Central memory CD8-positive, alpha-beta T cell (primary cell): ENCODE data around the gene PDS5B.

ENCODE experiments used
- ATAC-seq: fragments of 150-1000 bp; cut with Tn5 transposase; replicated peaks from 2 replicates; pipeline ENCODE4 v1.10.0; 2022; ENCODE audit warnings: mild to moderate bottlenecking, moderate FRiP score, moderate number of reproducible peaks; ENCODE audit not compliant: poor library complexity, severe bottlenecking; ENCODE audit errors: extremely low read depth
- DNase-seq, 2 donors: peaks; one replicate each; pipeline ENCODE4 v3.0.0; 2021; ENCODE audit warnings: low spot score in 2 of 2
- H3K27ac Mint-ChIP-seq: one replicate; pipeline ENCODE4 v1.8.0; 2022; ENCODE audit warnings: low read depth, mild to moderate bottlenecking, moderate library complexity, mixed read lengths
- H3K27me3 Mint-ChIP-seq: one replicate; pipeline ENCODE4 v1.8.0; 2022; ENCODE audit warnings: mixed read lengths
- H3K36me3 Mint-ChIP-seq: one replicate; pipeline ENCODE4 v1.8.0; 2022; ENCODE audit warnings: mild to moderate bottlenecking, moderate library complexity, mixed read lengths; ENCODE audit not compliant: insufficient read depth
- H3K4me1 Mint-ChIP-seq: one replicate; pipeline ENCODE4 v1.8.0; 2022; ENCODE audit warnings: mixed read lengths
- H3K4me3 Mint-ChIP-seq: one replicate; pipeline ENCODE4 v1.8.0; 2022; ENCODE audit warnings: mild to moderate bottlenecking, moderate library complexity, mixed read lengths
- H3K9me3 Mint-ChIP-seq: one replicate; pipeline ENCODE4 v1.8.0; 2022; ENCODE audit warnings: mixed read lengths

The PDS5B gene

GRCh38 chr13:32595306-32595705 is 9.1 kb downstream of the PDS5B start:
- H3K4me3 Mint-ChIP-seq: no peak overlapping the region
- H3K27ac Mint-ChIP-seq: no peak overlapping the region
- no peak for ATAC-seq

GRCh38 chr13:32600890-32601289 is 14.6 kb downstream of the PDS5B start:
- H3K4me3 Mint-ChIP-seq: no peak overlapping the region
- peaks cover 57% of the 10 kb centered on the region for H3K4me1 Mint-ChIP-seq
- H3K27ac Mint-ChIP-seq: peak overlapping the region; percentile 15
- H3K9me3 Mint-ChIP-seq: no peaks in the 10 kb centered on the region
- ATAC-seq: no peak
- no peaks in the 10 kb centered on the region for H3K27me3 Mint-ChIP-seq
- no peak for DNase-seq
- H3K36me3 Mint-ChIP-seq: peaks cover 2% of the 10 kb centered on the region

More at GRCh38 chr13:32595306-32595705, 9.1 kb downstream of the PDS5B start:
- no peaks in the 10 kb centered on the region for H3K9me3 Mint-ChIP-seq
- DNase-seq: no peak
- H3K36me3 Mint-ChIP-seq: peaks cover 2% of the 10 kb centered on the region
- H3K4me1 Mint-ChIP-seq: peaks cover 49% of the 10 kb centered on the region
- no peaks in the 10 kb centered on the region for H3K27me3 Mint-ChIP-seq

- peaks cover 4% of the 10 kb centered on the region for H3K36me3 Mint-ChIP-seq
- no peaks in the 10 kb centered on the region for H3K27me3 Mint-ChIP-seq
These were observed 23.2 kb downstream of the PDS5B start for GRCh38 chr13:32609428-32609827.

GRCh38 chr13:32610538-32610937 is 24.3 kb downstream of the PDS5B start:
- Mint-ChIP-seq H3K4me3 (no peak overlapping the region), H3K36me3 (peaks cover 4% of the 10 kb centered on the region), H3K27ac (no peak overlapping the region), H3K4me1 (peaks cover 56% of the 10 kb centered on the region), H3K9me3 (peaks cover 5% of the 10 kb centered on the region), H3K27me3 (no peaks in the 10 kb centered on the region)
- DNase-seq: no peak
- ATAC-seq: no peak

More at GRCh38 chr13:32609428-32609827, 23.2 kb downstream of the PDS5B start:
- no peak for DNase-seq
- Mint-ChIP-seq H3K9me3 (peaks cover 5% of the 10 kb centered on the region), H3K27ac (peak overlapping the region; percentile 22), H3K4me3 (no peak overlapping the region), H3K4me1 (peaks cover 65% of the 10 kb centered on the region)
- no peak for ATAC-seq

- H3K4me1 Mint-ChIP-seq: peaks cover 51% of the 10 kb centered on the region
- H3K27ac Mint-ChIP-seq: no peak overlapping the region
- no peak for ATAC-seq
- peaks cover 5% of the 10 kb centered on the region for H3K9me3 Mint-ChIP-seq
- no peak overlapping the region for H3K4me3 Mint-ChIP-seq
- peaks cover 4% of the 10 kb centered on the region for H3K36me3 Mint-ChIP-seq
- H3K27me3 Mint-ChIP-seq: no peaks in the 10 kb centered on the region
- DNase-seq: no peak
These were observed 24.7 kb downstream of the PDS5B start for GRCh38 chr13:32610977-32611376.

GRCh38 chr13:32616883-32617511 is 30.7 kb downstream of the PDS5B start:
- ATAC-seq (no peak), DNase-seq (no peak)
- H3K36me3 Mint-ChIP-seq: peaks cover 2% of the 10 kb centered on the region
- H3K27ac Mint-ChIP-seq: no peak overlapping the region
- peaks cover 43% of the 10 kb centered on the region for H3K4me1 Mint-ChIP-seq
- no peaks in the 10 kb centered on the region for H3K27me3 Mint-ChIP-seq
- H3K4me3 Mint-ChIP-seq: no peak overlapping the region
- no peaks in the 10 kb centered on the region for H3K9me3 Mint-ChIP-seq

GRCh38 chr13:32622827-32623226 is 36.6 kb downstream of the PDS5B start:
- Mint-ChIP-seq H3K27ac (no peak overlapping the region), H3K4me1 (peaks cover 59% of the 10 kb centered on the region), H3K9me3 (no peaks in the 10 kb centered on the region)

GRCh38 chr13:32624441-32624840 is 38.2 kb downstream of the PDS5B start:
- no peak for ATAC-seq
- H3K27ac Mint-ChIP-seq: peak overlapping the region; percentile 92

More at GRCh38 chr13:32622827-32623226, 36.6 kb downstream of the PDS5B start:
- H3K27me3 Mint-ChIP-seq: no peaks in the 10 kb centered on the region
- no peak overlapping the region for H3K4me3 Mint-ChIP-seq
- H3K36me3 Mint-ChIP-seq: peaks cover 2% of the 10 kb centered on the region
- no peak for ATAC-seq
- DNase-seq: no peak

GRCh38 chr13:32627793-32628192 is 41.5 kb downstream of the PDS5B start:
- Mint-ChIP-seq H3K36me3 (no peaks in the 10 kb centered on the region), H3K27me3 (no peaks in the 10 kb centered on the region), H3K9me3 (no peaks in the 10 kb centered on the region), H3K4me3 (no peak overlapping the region), H3K27ac (no peak overlapping the region), H3K4me1 (peaks cover 38% of the 10 kb centered on the region)
- no peak for ATAC-seq
- DNase-seq: no peak

More at GRCh38 chr13:32624441-32624840, 38.2 kb downstream of the PDS5B start:
- Mint-ChIP-seq H3K4me3 (no peak overlapping the region), H3K4me1 (peaks cover 51% of the 10 kb centered on the region), H3K9me3 (no peaks in the 10 kb centered on the region), H3K36me3 (peaks cover 2% of the 10 kb centered on the region), H3K27me3 (no peaks in the 10 kb centered on the region)
- no peak for DNase-seq

- H3K9me3 Mint-ChIP-seq: no peaks in the 10 kb centered on the region
- ATAC-seq (no peak), DNase-seq (no peak)
- H3K4me1 Mint-ChIP-seq: peaks cover 27% of the 10 kb centered on the region
- H3K27ac Mint-ChIP-seq: no peak overlapping the region
- no peak overlapping the region for H3K4me3 Mint-ChIP-seq
- no peaks in the 10 kb centered on the region for H3K36me3 Mint-ChIP-seq
- H3K27me3 Mint-ChIP-seq: no peaks in the 10 kb centered on the region
These were observed 43.1 kb downstream of the PDS5B start for GRCh38 chr13:32629313-32629712.

- Mint-ChIP-seq H3K4me3 (no peak overlapping the region), H3K9me3 (no peaks in the 10 kb centered on the region), H3K36me3 (no peaks in the 10 kb centered on the region), H3K27me3 (no peaks in the 10 kb centered on the region), H3K4me1 (peaks cover 22% of the 10 kb centered on the region), H3K27ac (no peak overlapping the region)
- no peak for DNase-seq
- ATAC-seq: no peak
These were observed 43.6 kb downstream of the PDS5B start for GRCh38 chr13:32629866-32630265.

- H3K4me1 Mint-ChIP-seq: peaks cover 4% of the 10 kb centered on the region
- peaks cover 2% of the 10 kb centered on the region for H3K36me3 Mint-ChIP-seq
- DNase-seq: no peak
- no peak overlapping the region for H3K4me3 Mint-ChIP-seq
- H3K9me3 Mint-ChIP-seq: no peaks in the 10 kb centered on the region
- no peaks in the 10 kb centered on the region for H3K27me3 Mint-ChIP-seq
- H3K27ac Mint-ChIP-seq: no peak overlapping the region
- ATAC-seq: no peak
These were observed 46.2 kb downstream of the PDS5B start for GRCh38 chr13:32632343-32632909.

GRCh38 chr13:32636711-32637110 is 50.5 kb downstream of the PDS5B start:
- no peaks in the 10 kb centered on the region for H3K9me3 Mint-ChIP-seq
- H3K27me3 Mint-ChIP-seq: no peaks in the 10 kb centered on the region
- peaks cover 3% of the 10 kb centered on the region for H3K36me3 Mint-ChIP-seq
- no peak overlapping the region for H3K4me3 Mint-ChIP-seq
- no peak for DNase-seq
- ATAC-seq: no peak
- H3K27ac Mint-ChIP-seq: no peak overlapping the region
- H3K4me1 Mint-ChIP-seq: peaks cover 6% of the 10 kb centered on the region
